B cell (primary cell): ENCODE results near the gene PPP1R12B. TPM values are rescaled to one million over a fixed set of nuclear protein-coding genes. Genes with fewer than 3 reads are reported as not detected.
"Not testable (repeated sequence)": the region's sequence is repeated elsewhere in the genome, so short reads cannot be mapped to it uniquely, and the experiment has no call there.

Experiments
- ATAC-seq: fragments of 200-7000 bp; cut with Tn5 transposase; one replicate; pipeline ENCODE4 v1.10.0; 2021; ENCODE audit warnings: low read depth, mild to moderate bottlenecking, moderate number of reproducible peaks, moderate library complexity
- CTCF ChIA-PET: fragments of 350-600 bp; sonication (Branson Sonifier 250); formaldehyde crosslinking; loops from one replicate; lab custom pipeline; 2021; ENCODE audit warnings: antibody characterized with exemption, inconsistent platforms; lab: Charles Lee
- POLR2A ChIA-PET: fragments of 350-600 bp; sonication (Branson Sonifier 250); formaldehyde crosslinking; loops from one replicate; lab custom pipeline; 2021; ENCODE audit warnings: antibody characterized with exemption; lab: Charles Lee
- DNase-seq: peaks from one replicate; pipeline ENCODE4 v3.0.0; 2013
- H2AFZ ChIP-seq: 2 replicates; pipeline ENCODE4 v1.6.1; 2012; ENCODE audit warnings: mild to moderate bottlenecking, low read depth, low read length; ENCODE audit not compliant: insufficient read depth, poor library complexity, severe bottlenecking
- H3K27ac ChIP-seq, 2 donors: 1 replicate in 1 of 2; 2 replicates in 1 of 2; pipeline ENCODE4 v1.5.1; 2012 to 2013; ENCODE audit warnings: low read length in 2 of 2, mild to moderate bottlenecking in 2 of 2, moderate library complexity in 1 of 2
- H3K27me3 ChIP-seq, 4 experiments: fragments of 200-600 bp in 1 of 4; sonication (generic) in 1 of 4; replicated peaks in 1 of 4; 1 replicate in 2 of 4; 2 replicates in 2 of 4; pipeline versions ENCODE4 v1.6.1 to v1.7.0; 2013 to 2016; ENCODE audit warnings: low read length in 3 of 4, mild to moderate bottlenecking in 2 of 4, mixed read lengths in 1 of 4, moderate library complexity in 1 of 4; ENCODE audit not compliant: insufficient read depth in 4 of 4, control insufficient read depth in 3 of 4; ENCODE audit errors: control extremely low read depth in 1 of 4
- H3K36me3 ChIP-seq, 2 experiments: replicated peaks in 1 of 2; 1 replicate in 1 of 2; 2 replicates in 1 of 2; pipeline versions ENCODE4 v1.6.1 to v1.7.1; 2013; ENCODE audit warnings: low read length in 1 of 2; ENCODE audit not compliant: insufficient read depth in 2 of 2, control insufficient read depth in 1 of 2; ENCODE audit errors: control extremely low read depth in 1 of 2, extremely low read depth in 1 of 2
- H3K4me1 ChIP-seq, 2 donors: fragments of 200-600 bp in 1 of 2; sonication (generic) in 1 of 2; 1 replicate in 1 of 2; 2 replicates in 1 of 2; pipeline versions ENCODE4 v1.5.1 to v1.6.1; 2013 to 2017; ENCODE audit warnings: low read length in 2 of 2; ENCODE audit not compliant: control insufficient read depth in 2 of 2, insufficient read depth in 2 of 2
- H3K4me2 ChIP-seq: replicated peaks from 2 replicates; pipeline ENCODE3; 2012; ENCODE audit warnings: mild to moderate bottlenecking, low read depth, low read length; ENCODE audit not compliant: poor library complexity, severe bottlenecking
- H3K4me3 ChIP-seq, 5 experiments: fragments of 200-600 bp in 1 of 5; sonication (generic) in 1 of 5; 1 replicate in 3 of 5; 2 replicates in 2 of 5; pipeline versions ENCODE4 v1.5.1 to v1.7.0; 2011 to 2016; ENCODE audit warnings: low read length in 4 of 5, mild to moderate bottlenecking in 4 of 5, low read depth in 2 of 5, control low read depth in 1 of 5, moderate library complexity in 1 of 5; ENCODE audit not compliant: insufficient read depth in 1 of 5; ENCODE audit errors: control extremely low read depth in 1 of 5, extremely low read depth in 1 of 5
- H3K79me2 ChIP-seq: fragments of 200-600 bp; sonication (generic); one replicate; pipeline ENCODE4 v1.6.0; 2016; ENCODE audit warnings: low read length; ENCODE audit not compliant: control insufficient read depth, insufficient read depth
- H3K9ac ChIP-seq: fragments of 200-600 bp; sonication (generic); 2 replicates; pipeline ENCODE4 v1.6.1; 2017; ENCODE audit warnings: mild to moderate bottlenecking, low read length, moderate library complexity
- H3K9me3 ChIP-seq, 3 donors: one replicate each; pipeline versions ENCODE4 v1.6.1 to v1.7.1; 2013; ENCODE audit warnings: low read length in 2 of 3; ENCODE audit not compliant: control insufficient read depth in 2 of 3, insufficient read depth in 1 of 3; ENCODE audit errors: control extremely low read depth in 1 of 3
- H4K20me1 ChIP-seq: 2 replicates; pipeline ENCODE4 v1.6.0; 2012; ENCODE audit warnings: mild to moderate bottlenecking, low read length; ENCODE audit not compliant: insufficient read depth, control insufficient read depth, poor library complexity, severe bottlenecking
- H3K27ac Mint-ChIP-seq: one replicate; pipeline ENCODE4 v1.8.0; 2021; ENCODE audit warnings: mixed read lengths
- H3K27me3 Mint-ChIP-seq: one replicate; pipeline ENCODE4 v1.8.0; 2021; ENCODE audit warnings: mixed read lengths
- H3K4me1 Mint-ChIP-seq: one replicate; pipeline ENCODE4 v1.8.0; 2021; ENCODE audit warnings: mixed read lengths
- H3K4me3 Mint-ChIP-seq: one replicate; pipeline ENCODE4 v1.8.0; 2021; ENCODE audit warnings: mixed read lengths
- H3K9me3 Mint-ChIP-seq: one replicate; pipeline ENCODE4 v1.8.0; 2022; ENCODE audit warnings: mixed read lengths; ENCODE audit not compliant: insufficient read depth
- EZH2 ChIP-seq: IDR thresholded peaks from 2 replicates; pipeline ENCODE4 v1.6.1; 2012; ENCODE audit warnings: borderline replicate concordance, low read depth, mild to moderate bottlenecking, moderate library complexity, low read length; ENCODE audit not compliant: insufficient read depth, poor library complexity, severe bottlenecking
- WGBS: methylation state at CpG from one replicate; pipeline ENCODE4 v1.1.5; 2013; ENCODE audit warnings: missing lambda C conversion rate; ENCODE audit not compliant: insufficient coverage; 5-methylcytosine and 5-hydroxymethylcytosine counted together
- intact Hi-C: fragments of 100-400 bp; cut with micrococcal nuclease; formaldehyde crosslinking; loops from one replicate; pipeline ENCODE4 v1.10.0; 2022
- polyA plus RNA-seq: library from polyadenylated mRNA; depleted of rRNA; stranded (reverse); fragments of >200 nt; gene quantifications from 2 replicates; pipeline ENCODE4 v1.2.3, GENCODE V29; 2012
- total RNA-seq, 2 donors: library from RNA; stranded (reverse); fragments of 120-200 nt in 1 of 2; gene quantifications; 1 replicate in 1 of 2; 2 replicates in 1 of 2; pipeline versions ENCODE4 v1.2.3 to v1.2.4, GENCODE V29; 2013 to 2022
- TF ChIP-seq, protein P1 (sequence below): fragments of 200-600 bp; IDR thresholded peaks from one replicate; pipeline ENCODE4 v1.8.0; 2022; ENCODE audit warnings: antibody characterized with exemption, mild to moderate bottlenecking

The PPP1R12B gene
- total and polyA plus RNA-seq, 2 donors (not counting 1 experiment from before 2014, with no cell fraction given) = 7.1 to 49.6 TPM

DNA sequence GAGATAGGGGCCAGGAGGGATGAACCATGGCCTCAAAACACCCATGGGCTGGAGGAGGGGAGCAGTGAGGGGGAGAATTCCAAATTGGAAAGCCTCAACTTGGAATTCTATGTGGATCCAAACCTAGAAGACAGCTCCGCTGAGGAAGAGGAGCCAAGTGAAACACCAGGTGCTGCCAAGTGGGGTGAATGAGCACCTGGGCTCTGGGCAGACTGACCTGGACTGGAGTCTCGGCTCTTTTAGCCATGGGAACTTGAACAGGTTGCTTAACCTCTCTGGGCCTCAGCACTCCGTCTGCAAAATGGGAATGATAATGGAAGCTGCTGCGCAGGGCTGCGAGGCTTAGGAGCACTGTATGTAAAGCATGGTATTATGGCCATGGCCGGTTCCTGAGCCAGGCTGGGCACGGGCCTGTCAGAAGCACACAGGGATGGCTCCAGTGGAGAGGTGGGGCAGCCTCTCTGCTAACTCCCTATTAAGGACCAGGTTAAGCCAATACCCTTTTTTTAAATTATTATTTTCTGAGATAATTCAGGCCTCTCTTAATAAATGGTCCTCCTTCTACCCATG, 280.2 kb downstream of the PPP1R12B start:
- DNase-seq = no peak
- TF ChIP-seq EZH2 = no peak
- TF ChIP-seq, protein P1, sequence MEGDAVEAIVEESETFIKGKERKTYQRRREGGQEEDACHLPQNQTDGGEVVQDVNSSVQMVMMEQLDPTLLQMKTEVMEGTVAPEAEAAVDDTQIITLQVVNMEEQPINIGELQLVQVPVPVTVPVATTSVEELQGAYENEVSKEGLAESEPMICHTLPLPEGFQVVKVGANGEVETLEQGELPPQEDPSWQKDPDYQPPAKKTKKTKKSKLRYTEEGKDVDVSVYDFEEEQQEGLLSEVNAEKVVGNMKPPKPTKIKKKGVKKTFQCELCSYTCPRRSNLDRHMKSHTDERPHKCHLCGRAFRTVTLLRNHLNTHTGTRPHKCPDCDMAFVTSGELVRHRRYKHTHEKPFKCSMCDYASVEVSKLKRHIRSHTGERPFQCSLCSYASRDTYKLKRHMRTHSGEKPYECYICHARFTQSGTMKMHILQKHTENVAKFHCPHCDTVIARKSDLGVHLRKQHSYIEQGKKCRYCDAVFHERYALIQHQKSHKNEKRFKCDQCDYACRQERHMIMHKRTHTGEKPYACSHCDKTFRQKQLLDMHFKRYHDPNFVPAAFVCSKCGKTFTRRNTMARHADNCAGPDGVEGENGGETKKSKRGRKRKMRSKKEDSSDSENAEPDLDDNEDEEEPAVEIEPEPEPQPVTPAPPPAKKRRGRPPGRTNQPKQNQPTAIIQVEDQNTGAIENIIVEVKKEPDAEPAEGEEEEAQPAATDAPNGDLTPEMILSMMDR = no peak
- H3K4me1 ChIP-seq = peaks cover 74 to 78% of the 10 kb centered on the region in 2 donors
- no peak overlapping the region for H3K9ac ChIP-seq
- H3K4me3 Mint-ChIP-seq = peak overlapping the region; percentile 70
- H3K79me2 ChIP-seq = no peaks in the 10 kb centered on the region
- H3K9me3 ChIP-seq = no peaks in the 10 kb centered on the region
- H3K4me2 ChIP-seq = peak overlapping the region; percentile 64
- no peaks in the 10 kb centered on the region for H4K20me1 ChIP-seq
- no peaks in the 10 kb centered on the region for H3K9me3 Mint-ChIP-seq
- ATAC-seq = no peak
- H3K27ac ChIP-seq = no peak overlapping the region
- peak overlapping the region; percentile 33 for H3K27ac Mint-ChIP-seq
- H3K27me3 Mint-ChIP-seq = peaks cover 25% of the 10 kb centered on the region
- ChIA-PET POLR2A (interaction anchor here (0.6 kb wide), 1 partner anchor 678 kb away, joined by 3 read pairs; no protein-coding TSS in a partner anchor), CTCF (interaction anchor here (1.4 to 2.0 kb wide), 3 partner anchors 57 to 165 kb away, joined by 4 to 8 read pairs (median 5); no protein-coding TSS in a partner anchor)
- H3K36me3 ChIP-seq = no peaks in the 10 kb centered on the region
- H3K27me3 ChIP-seq = peaks cover 0 to 46% (median 2%) of the 10 kb centered on the region in 4 experiments
- H3K4me3 ChIP-seq = no peak overlapping the region
- WGBS = 89% methylated on average over 5 of the region's 7 CpGs
- intact Hi-C loops = loop anchor here (2.0 to 5.0 kb wide), 4 partner anchors 14 to 466 kb away; partner anchors contain the start of gene PTPN7
- peaks cover 53% of the 10 kb centered on the region for H3K4me1 Mint-ChIP-seq
- no peak overlapping the region for H2AFZ ChIP-seq

DNA sequence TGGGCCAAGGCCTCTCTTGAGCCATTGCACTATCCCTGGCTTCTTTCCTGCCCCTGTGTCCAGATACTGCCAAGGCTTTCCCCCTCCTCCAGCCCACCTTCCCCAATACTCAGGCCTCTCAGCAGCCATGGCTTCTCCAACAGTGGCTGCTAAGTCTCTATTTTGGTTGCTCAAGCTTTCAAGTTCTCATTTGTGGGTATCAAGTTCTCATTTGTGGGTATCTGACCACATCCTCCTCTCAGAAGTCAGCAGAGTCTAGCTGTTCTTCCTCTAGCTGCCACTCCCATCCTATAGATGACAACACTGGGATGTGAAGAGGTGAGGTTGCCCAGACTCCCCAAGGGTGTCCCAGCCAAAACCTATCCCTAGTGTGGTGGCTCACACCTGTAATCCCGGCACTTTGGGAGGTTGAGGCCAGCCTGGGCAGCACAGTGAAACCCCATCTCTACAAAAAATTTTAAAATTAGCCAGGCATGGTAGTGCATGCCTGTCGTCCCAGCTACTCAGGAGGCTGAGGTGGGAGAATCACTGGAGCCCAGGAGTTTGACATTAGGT, 280.8 kb downstream of the PPP1R12B start:
- H3K79me2 ChIP-seq, H4K20me1 ChIP-seq, H3K9me3 Mint-ChIP-seq, POLR2A ChIA-PET, H3K27ac ChIP-seq, H3K36me3 ChIP-seq, H3K4me3 ChIP-seq, H2AFZ ChIP-seq, H3K9me3 ChIP-seq, H3K9ac ChIP-seq: not testable (repeated sequence)
- DNase-seq (peak; percentile 73), ATAC-seq (peak; percentile 60)
- Mint-ChIP-seq H3K4me3 (peak overlapping the region; percentile 70), H3K27ac (peak overlapping the region; percentile 33), H3K27me3 (peaks cover 28% of the 10 kb centered on the region), H3K4me1 (peaks cover 53% of the 10 kb centered on the region)
- intact Hi-C loops = loop anchor here (2.0 to 5.0 kb wide), 4 partner anchors 15 to 467 kb away; partner anchors contain the start of gene PTPN7
- Histone ChIP-seq H3K4me2 (peak overlapping the region; percentile 64), H3K27me3 (peaks cover 0 to 48% (median 2%) of the 10 kb centered on the region in 4 experiments), H3K4me1 (peaks cover 74 to 78% of the 10 kb centered on the region in 2 donors)
- CTCF ChIA-PET = interaction anchor here (0.6 to 1.5 kb wide), 3 partner anchors 58 to 1893 kb away, joined by 3 to 5 read pairs (median 4); no protein-coding TSS in a partner anchor
- no CpG with 5 or more reads among the region's 2 CpGs for WGBS

DNA sequence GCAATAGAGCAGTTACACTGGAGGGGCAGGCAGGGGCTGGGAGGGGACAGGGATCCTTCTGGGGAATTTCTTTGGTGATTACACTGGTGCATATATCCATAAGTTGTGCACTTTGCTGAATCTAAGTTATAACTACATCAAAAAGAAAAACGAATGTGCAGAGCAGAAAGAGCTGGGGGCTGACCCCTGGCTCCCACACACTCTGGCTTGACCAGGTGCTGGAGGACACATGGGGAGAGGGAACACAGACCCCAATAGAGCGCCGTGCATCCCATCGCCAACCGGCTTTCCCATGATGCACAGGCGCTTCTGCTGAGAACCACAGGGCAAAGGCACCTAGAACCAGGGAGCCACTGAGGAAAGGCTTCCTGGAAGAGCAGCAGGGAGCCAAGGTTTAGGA, 281.6 kb downstream of the PPP1R12B start:
- H3K79me2 ChIP-seq, DNase-seq, H3K4me2 ChIP-seq, intact Hi-C loops, H3K9ac ChIP-seq, H3K27ac ChIP-seq, H3K36me3 ChIP-seq, H3K4me3 Mint-ChIP-seq, POLR2A ChIA-PET, H2AFZ ChIP-seq, H3K27ac Mint-ChIP-seq, H4K20me1 ChIP-seq, ATAC-seq, H3K9me3 ChIP-seq, H3K4me3 ChIP-seq, H3K9me3 Mint-ChIP-seq: not testable (repeated sequence)
- H3K4me1 ChIP-seq = peaks cover 70% of the 10 kb centered on the region in 2 donors
- H3K27me3 Mint-ChIP-seq = peaks cover 33% of the 10 kb centered on the region
- CTCF ChIA-PET = interaction anchor here (0.6 to 1.4 kb wide), 2 partner anchors 166 to 1892 kb away, joined by 3 to 4 read pairs; no protein-coding TSS in a partner anchor
- peaks cover 53% of the 10 kb centered on the region for H3K4me1 Mint-ChIP-seq
- WGBS = 100% methylated on average over 1 of the region's 6 CpGs
- H3K27me3 ChIP-seq = peaks cover 0 to 45% (median 2%) of the 10 kb centered on the region in 4 experiments
